GM12891 (cell line): ENCODE measurements around the gene OBP2A.

ENCODE experiments used
- PAX5 ChIP-seq: IDR thresholded peaks from 2 replicates; pipeline ENCODE4 v1.6.1; 2011; ENCODE audit warnings: low read length, moderate library complexity, mild to moderate bottlenecking; ENCODE audit not compliant: insufficient read depth, severe bottlenecking
- POLR2A ChIP-seq: IDR thresholded peaks from 2 replicates; pipeline ENCODE4 v1.6.1; 2011; ENCODE audit warnings: low read depth, low read length, control low read depth
- POLR2AphosphoS5 ChIP-seq: IDR thresholded peaks from 2 replicates; pipeline ENCODE4 v1.6.1; 2011; ENCODE audit warnings: low read depth, low read length, control low read depth
- SPI1 ChIP-seq: IDR thresholded peaks from 2 replicates; pipeline ENCODE4 v1.6.1; 2011; ENCODE audit warnings: low read depth, low read length, control low read depth
- TAF1 ChIP-seq: IDR thresholded peaks from 2 replicates; pipeline ENCODE4 v1.6.1; 2011; ENCODE audit warnings: low read depth, low read length, control low read depth

GRCh38 chr9:135522137-135522877, 23.6 kb upstream of the OBP2A start:
- TF ChIP-seq POLR2A (no peak), PAX5 (no peak), POLR2AphosphoS5 (no peak), TAF1 (no peak), SPI1 (no peak)
